Measurements from ENCODE around the gene ADRM1.

Gene ADRM1

GRCh38 chr20:62356589-62357186, 53.9 kb downstream of the ADRM1 start:
- no peak for FAIRE-seq

GRCh38 chr20:62357187-62357667, 54.4 kb downstream of the ADRM1 start:
- no peak for FAIRE-seq

GRCh38 chr20:62357681-62358080, 54.9 kb downstream of the ADRM1 start:
- FAIRE-seq, result no peak

Measured in islet of Langerhans (tissue), 1 donor.